Lung (tissue), 12 donors: ENCODE data around the gene ASPG. TPM values are rescaled to one million over a fixed set of nuclear protein-coding genes. Genes with fewer than 3 reads are reported as not detected.

Source experiments
- ATAC-seq: fragments of 200-7000 bp; cut with Tn5 transposase; one replicate; pipeline ENCODE4 v1.9.1; 2020; ENCODE audit warnings: moderate number of reproducible peaks; ENCODE audit not compliant: insufficient read depth, low FRiP score
- DNase-seq, 3 donors: peaks; one replicate each; pipeline ENCODE4 v3.0.0-alpha.2; 2013 to 2017
- H3K27ac ChIP-seq, 2 donors: one replicate each; pipeline ENCODE4 v1.5.1; 2013; ENCODE audit warnings: mild to moderate bottlenecking in 2 of 2, moderate library complexity in 2 of 2, control low read depth in 1 of 2, inconsistent platforms in 1 of 2, low read depth in 1 of 2, low read length in 1 of 2
- H3K27me3 ChIP-seq, 3 donors: one replicate each; pipeline ENCODE4 v1.5.1; 2013; ENCODE audit warnings: low read length in 2 of 3; ENCODE audit not compliant: control insufficient read depth in 3 of 3, insufficient read depth in 3 of 3
- H3K36me3 ChIP-seq, 4 donors: one replicate each; pipeline ENCODE4 v1.5.1; 2013; ENCODE audit warnings: low read length in 4 of 4, mild to moderate bottlenecking in 1 of 4, moderate library complexity in 1 of 4; ENCODE audit not compliant: control insufficient read depth in 4 of 4, insufficient read depth in 4 of 4
- H3K4me1 ChIP-seq, 5 donors: one replicate each; pipeline ENCODE4 v1.5.1; 2013; ENCODE audit warnings: low read length in 5 of 5, mild to moderate bottlenecking in 2 of 5, moderate library complexity in 1 of 5; ENCODE audit not compliant: control insufficient read depth in 5 of 5, insufficient read depth in 5 of 5
- H3K4me3 ChIP-seq: one replicate; pipeline ENCODE4 v1.5.1; 2013; ENCODE audit warnings: mild to moderate bottlenecking, control low read depth, moderate library complexity
- H3K9ac ChIP-seq, 2 donors: one replicate each; pipeline ENCODE4 v1.5.1; 2013; ENCODE audit warnings: low read length in 2 of 2, control low read depth in 1 of 2; ENCODE audit not compliant: insufficient read depth in 1 of 2
- H3K9me3 ChIP-seq, 4 donors: one replicate each; pipeline ENCODE4 v1.5.1; 2013; ENCODE audit warnings: low read length in 3 of 4, mild to moderate bottlenecking in 1 of 4, moderate library complexity in 1 of 4; ENCODE audit not compliant: control insufficient read depth in 4 of 4, insufficient read depth in 3 of 4
- WGBS, 2 donors: extraction: QIAGEN DNeasy Blood & Tissue Kit; methylation state at CpG; one replicate each; pipeline ENCODE4 v1.1.7; 2013; 5-methylcytosine and 5-hydroxymethylcytosine counted together
- polyA plus RNA-seq, 2 donors: library from polyadenylated mRNA; stranded (reverse); fragments of 200-250 nt; gene quantifications; one replicate each; pipeline ENCODE4 v1.2.1, GENCODE V29; 2013
- total RNA-seq, 2 donors: library from RNA; depleted of rRNA in 1 of 2; stranded (reverse); fragments of >200 nt in 1 of 2; gene quantifications; one replicate each; pipeline ENCODE4 v1.2.1, GENCODE V29; 2014 to 2021
- TF ChIP-seq, protein P1 (sequence below): IDR thresholded peaks from 2 replicates; pipeline ENCODE4 v1.5.1; 2012; ENCODE audit warnings: mild to moderate bottlenecking; ENCODE audit errors: control extremely low read depth, extremely low read depth
- donor health status: control.
- donor health status: control.
- donor health status: Bipolar disorder and iron deficiency.
- donor health status: healthy.
- donor health status: DM: yes; HTN: yes; CAD: no.

Gene ASPG
- total and polyA plus RNA-seq, 4 donors = 0.73 to 4.7 (median 3.0) TPM

DNA sequence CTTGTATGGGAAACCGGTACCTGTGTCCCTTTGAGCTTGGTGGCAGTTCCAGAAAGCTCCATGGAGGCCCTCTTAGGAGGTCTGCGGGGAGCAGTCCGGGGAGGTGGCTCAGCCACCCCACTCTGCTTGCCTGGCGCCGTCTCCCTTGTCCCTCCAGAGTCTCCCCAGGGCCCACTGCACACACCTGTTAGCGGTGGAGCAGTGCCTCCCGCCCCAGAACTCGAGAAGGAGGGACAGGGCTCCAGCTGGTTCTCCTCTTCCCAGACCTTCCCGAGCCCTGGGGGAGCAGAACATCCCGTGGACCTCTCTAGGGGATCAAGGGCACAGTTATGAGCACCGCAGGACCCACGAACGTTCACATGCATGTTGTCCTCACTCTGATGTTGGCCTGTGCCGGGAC lies 10.8 kb downstream of the ASPG start:
- Histone ChIP-seq H3K4me1 (peaks cover 0 to 4% (median 0%) of the 10 kb centered on the region in 5 donors), H3K27me3 (no peaks in the 10 kb centered on the region), H3K4me3 (no peak overlapping the region), H3K36me3 (no peaks in the 10 kb centered on the region), H3K9ac (no peak overlapping the region), H3K27ac (no peak overlapping the region), H3K9me3 (no peaks in the 10 kb centered on the region)
- TF ChIP-seq, protein P1, sequence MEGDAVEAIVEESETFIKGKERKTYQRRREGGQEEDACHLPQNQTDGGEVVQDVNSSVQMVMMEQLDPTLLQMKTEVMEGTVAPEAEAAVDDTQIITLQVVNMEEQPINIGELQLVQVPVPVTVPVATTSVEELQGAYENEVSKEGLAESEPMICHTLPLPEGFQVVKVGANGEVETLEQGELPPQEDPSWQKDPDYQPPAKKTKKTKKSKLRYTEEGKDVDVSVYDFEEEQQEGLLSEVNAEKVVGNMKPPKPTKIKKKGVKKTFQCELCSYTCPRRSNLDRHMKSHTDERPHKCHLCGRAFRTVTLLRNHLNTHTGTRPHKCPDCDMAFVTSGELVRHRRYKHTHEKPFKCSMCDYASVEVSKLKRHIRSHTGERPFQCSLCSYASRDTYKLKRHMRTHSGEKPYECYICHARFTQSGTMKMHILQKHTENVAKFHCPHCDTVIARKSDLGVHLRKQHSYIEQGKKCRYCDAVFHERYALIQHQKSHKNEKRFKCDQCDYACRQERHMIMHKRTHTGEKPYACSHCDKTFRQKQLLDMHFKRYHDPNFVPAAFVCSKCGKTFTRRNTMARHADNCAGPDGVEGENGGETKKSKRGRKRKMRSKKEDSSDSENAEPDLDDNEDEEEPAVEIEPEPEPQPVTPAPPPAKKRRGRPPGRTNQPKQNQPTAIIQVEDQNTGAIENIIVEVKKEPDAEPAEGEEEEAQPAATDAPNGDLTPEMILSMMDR = no peak
- 87 to 89% methylated on average over 13 to 14 of the region's 14 CpGs for WGBS, 2 donors
- no peak for ATAC-seq
- DNase-seq = no peak

DNA sequence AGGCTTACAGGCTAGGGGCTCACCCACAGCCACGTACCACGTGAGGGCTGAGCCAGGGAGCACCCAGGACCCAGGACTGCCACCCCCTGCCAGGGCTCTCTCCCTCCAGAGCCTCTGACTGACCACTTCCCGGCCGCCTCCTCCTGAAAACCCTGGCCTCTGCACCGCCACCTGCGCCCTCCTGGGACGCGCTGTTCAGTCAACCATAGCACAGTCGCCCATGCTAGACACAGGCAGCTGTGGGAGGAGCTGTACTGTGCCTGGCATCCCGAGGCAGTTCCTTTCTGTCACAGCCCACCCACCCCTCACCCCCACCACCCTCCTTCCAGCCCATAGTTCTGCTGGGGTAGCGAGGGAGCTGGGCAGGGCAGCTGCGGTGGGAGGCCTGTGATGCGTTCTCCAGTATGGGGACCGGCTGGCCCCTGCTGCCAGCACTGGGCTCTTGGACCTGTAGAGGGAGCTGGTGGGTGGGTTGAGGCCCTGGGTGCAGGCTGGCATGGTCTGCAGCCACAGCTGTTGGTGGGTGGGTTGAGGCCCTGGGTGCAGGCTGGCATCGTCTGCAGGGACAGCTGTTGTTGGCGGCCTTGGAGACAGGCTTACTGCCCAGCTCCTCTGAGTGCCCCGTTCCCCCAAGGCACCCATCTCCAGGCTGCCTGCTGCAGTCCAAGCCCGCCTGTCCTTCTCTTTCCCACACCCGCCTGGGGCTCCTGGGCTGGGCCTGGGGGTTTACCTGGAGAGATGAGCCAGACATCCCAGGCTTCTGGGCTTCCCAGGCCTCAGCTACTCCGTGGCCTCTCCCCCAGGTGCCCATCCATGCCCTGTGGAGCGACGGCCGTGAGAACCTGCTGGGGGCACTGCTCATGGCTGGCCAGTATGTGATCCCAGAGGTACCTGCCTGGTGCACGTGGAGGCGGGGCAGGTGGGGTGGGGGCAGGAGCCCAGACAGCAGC lies 11.5 kb downstream of the ASPG start:
- Histone ChIP-seq H3K27ac (no peak overlapping the region), H3K4me1 (peaks cover 0 to 6% (median 0%) of the 10 kb centered on the region in 5 donors), H3K36me3 (no peaks in the 10 kb centered on the region), H3K9ac (no peak overlapping the region), H3K9me3 (no peaks in the 10 kb centered on the region), H3K4me3 (no peak overlapping the region), H3K27me3 (no peaks in the 10 kb centered on the region)
- ATAC-seq (no peak), DNase-seq (no peak)
- 81 to 83% methylated on average over 25 of the region's 25 CpGs for WGBS, 2 donors
- TF ChIP-seq, protein P1 = no peak

DNA sequence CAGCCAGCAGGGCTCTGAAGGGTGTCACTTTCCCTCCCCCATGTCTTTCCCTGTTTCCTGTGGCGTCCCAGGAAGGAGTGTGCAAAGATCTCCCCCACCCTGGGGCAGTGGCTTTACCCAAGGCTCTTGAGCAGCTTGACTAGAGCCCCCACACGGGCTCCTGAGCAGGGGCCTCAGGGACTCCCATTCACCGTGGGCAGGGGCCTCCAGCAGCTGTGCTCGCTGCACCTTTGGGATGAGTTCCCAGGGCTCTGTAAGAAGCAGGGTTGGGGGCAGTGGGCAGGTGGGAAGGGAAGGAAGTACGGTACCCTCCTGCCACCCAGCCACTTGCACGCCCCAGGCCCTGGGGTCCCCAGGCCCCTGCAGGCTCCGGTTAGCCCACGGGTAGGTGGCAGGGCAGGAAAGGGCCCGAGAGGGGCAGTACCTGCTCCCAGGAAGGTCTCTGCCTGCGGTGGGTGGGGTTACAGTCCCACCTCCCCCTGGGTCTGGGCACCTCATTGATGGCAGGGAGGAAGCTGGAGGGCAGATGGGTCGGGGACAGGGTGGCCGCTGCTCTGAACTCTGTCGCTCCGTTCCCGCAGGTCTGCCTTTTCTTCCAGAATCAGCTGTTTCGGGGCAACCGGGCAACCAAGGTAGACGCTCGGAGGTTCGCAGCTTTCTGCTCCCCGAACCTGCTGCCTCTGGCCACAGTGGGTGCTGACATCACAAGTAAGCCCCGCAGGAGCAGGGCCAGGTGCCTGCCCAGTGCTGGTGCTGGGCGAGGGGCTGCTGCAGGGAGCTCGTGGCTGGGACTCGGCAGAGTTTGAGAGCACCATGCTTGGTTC lies 13.0 kb downstream of the ASPG start:
- ATAC-seq (no peak), DNase-seq (peak in 1 of 3 donors; percentile 9)
- 86 to 92% methylated on average over 25 of the region's 25 CpGs for WGBS, 2 donors
- Histone ChIP-seq H3K27me3 (no peaks in the 10 kb centered on the region), H3K9ac (no peak overlapping the region), H3K9me3 (peaks cover 0 to 2% (median 0%) of the 10 kb centered on the region in 4 donors), H3K4me1 (peaks cover 0 to 8% (median under 1%) of the 10 kb centered on the region in 5 donors), H3K4me3 (no peak overlapping the region), H3K36me3 (no peaks in the 10 kb centered on the region), H3K27ac (no peak overlapping the region)
- TF ChIP-seq, protein P1 = no peak
